Activated CD4-positive, alpha-beta T cell treated with anti-CD3 and anti-CD28 coated beads, Interleukin-2, Interleukin-6, amounts not matched to agents 100 ng/mL and 50 ng/mL, durations not matched to agents 16 hours and 8 hours (primary cell): ENCODE results near the gene TEN1.

Experiments
- DNase-seq: peaks from one replicate; pipeline ENCODE4 v3.0.0-alpha.2; 2020

The TEN1 gene

DNA sequence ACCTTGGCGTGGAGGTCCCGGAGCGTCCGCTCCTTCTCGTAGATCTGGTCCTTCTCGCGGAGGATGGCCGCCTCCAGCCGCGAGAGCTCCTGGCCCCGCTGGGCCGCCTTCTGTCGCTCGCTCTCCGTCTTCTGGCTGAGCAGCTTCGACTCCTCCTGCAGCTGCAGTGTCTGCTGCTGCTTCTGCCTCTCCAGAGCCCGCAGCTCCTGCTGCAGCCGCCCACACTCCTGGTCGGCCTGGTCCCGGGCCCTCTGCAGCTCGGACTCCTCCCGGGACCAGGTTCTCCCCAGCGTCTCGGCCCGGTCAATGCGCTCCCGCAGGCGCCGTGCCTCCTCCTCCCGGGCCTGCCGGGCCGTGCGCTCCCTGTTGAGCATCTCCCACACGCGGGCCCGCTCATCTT lies 29.2 kb downstream of the TEN1 start:
- no peak for DNase-seq

DNA sequence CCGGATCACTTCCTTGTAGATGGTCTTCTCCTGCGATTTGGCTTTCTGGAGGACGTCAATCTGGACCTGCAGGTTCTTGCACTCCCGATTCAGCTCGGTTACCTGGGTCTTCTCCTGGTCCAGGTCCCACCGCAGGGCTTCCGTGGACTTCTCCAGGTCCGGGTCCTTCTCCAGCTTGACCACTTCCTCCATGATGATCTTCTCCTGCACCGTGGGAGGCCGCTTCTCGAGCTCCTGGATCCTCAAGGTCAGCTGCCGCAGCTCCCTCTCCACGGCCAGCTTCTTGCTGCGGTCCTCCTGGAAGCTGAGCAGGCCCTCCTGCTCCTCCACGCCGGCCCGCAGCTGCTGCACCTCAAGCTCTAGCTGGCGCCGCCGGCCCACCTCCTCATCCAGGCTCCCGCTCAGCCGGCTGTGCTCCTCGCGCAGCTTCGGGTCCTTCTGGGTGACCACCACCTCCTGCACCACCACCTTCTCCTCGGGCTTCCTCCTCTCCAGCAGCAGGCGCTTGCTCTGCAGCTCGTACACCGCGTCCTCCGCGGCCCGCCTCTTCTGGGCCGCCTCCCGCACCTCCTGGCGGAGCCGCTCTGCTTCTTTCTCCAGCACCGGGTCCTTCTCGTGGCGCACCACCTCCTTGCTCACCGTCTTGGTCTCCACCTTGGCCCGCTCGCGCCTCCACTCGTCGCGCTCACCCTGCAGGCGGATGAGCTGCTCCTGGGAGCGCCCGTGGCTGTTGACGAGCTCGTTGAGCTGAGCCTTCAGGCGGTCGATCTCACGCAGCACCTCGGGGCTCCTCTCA lies 29.8 kb downstream of the TEN1 start:
- no peak for DNase-seq

DNA sequence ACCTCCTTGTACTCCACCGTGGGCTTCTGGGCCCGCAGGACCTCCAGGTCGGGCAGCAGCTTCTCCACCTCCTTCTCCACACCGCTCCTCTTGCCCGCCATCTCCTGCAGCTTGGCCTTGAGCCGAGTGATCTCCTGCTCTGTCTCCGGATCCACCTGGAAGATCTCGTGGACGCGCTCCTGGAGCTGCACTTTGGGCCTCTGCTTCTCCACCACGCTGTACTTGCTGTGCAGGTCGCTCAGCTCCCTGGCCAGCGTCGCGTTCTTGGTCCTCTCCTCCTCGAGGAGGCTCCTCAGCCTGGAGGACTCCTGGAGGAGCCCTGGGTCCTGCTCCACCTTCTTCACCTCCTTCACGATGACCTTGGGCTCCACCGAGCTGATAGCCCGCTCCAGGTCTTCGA lies 30.4 kb downstream of the TEN1 start:
- DNase-seq, result no peak

DNA sequence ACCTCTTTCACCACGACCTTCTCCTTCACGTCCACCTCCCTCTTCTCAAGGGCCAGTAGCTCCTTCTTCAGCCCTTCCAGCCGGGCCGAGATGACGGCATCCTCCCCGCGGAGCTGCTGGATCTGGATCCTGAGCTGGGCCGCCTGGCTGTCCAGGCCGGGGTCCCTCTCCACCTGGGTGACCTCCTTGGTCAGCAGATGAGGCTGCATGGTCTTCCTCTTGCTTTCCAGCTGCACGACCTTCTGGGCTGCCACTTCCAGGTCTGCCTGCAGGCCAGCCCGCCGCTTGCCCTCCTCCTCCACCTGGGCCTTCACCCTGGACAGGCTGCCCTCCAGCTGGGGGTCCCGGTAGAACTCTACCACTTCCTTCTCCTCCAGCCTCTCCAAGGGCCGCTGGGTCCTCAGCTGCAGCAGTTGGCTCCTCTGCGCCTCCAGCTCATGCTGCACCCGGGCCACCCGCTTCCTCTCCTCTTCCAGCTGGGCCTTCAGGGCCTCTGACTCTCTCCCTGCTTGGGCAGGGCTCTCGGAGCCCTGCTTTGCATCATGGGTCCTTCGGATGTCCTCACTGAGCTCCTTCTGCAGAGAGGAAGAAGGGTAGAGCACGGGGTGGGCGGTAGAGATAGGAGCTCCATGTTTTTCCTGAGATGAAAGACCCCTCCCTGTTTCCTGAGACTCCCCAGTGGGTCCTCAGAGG lies 31.1 kb downstream of the TEN1 start:
- no peak for DNase-seq

DNA sequence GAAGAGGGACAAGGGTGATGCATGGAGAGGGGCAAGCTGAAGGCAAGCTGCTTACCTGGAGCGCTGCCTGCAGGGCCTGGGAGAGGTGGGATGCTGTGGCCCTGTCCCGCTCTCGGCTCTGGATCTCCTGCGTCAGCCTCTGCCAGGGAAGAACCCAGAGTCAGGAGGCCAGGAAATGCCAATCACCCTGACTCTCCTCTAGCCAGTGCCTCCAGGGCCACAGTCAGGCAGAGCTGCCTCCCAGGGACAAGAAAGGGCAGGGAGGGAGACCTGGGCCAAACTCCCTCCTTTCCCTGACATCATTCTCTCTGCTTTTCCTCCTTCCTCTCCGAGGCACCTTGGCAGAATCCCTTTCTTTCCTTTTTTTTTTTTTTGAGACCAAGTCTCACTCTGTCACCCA lies 32.9 kb downstream of the TEN1 start:
- DNase-seq, result no peak

DNA sequence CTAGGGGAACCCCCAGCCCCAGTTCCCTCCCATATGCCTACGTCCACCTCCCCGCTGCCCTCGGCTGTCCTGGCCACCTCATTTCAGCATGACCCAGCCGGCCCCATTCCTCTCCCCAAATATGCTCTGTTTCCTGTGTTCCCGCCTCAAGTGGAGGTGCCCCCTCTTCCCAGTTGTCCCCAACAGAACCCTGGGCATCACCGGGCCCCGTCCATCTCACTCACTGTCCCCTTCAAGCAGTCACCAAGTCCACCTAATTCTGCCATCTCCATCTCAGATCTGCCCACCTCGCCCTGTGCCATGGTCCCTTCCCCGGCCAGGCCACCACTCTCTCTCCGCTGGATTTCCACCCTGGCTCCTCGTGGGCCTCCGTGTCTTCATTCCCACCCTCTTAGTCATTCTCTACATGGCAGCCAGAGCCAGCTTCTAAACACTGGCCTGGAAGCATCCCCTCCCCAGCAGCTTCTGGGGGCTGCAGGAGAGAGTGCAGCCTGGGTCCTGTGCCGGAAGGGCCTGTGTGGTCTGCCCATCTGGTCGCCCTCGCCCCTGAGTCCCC lies 34.4 kb downstream of the TEN1 start:
- no peak for DNase-seq

DNA sequence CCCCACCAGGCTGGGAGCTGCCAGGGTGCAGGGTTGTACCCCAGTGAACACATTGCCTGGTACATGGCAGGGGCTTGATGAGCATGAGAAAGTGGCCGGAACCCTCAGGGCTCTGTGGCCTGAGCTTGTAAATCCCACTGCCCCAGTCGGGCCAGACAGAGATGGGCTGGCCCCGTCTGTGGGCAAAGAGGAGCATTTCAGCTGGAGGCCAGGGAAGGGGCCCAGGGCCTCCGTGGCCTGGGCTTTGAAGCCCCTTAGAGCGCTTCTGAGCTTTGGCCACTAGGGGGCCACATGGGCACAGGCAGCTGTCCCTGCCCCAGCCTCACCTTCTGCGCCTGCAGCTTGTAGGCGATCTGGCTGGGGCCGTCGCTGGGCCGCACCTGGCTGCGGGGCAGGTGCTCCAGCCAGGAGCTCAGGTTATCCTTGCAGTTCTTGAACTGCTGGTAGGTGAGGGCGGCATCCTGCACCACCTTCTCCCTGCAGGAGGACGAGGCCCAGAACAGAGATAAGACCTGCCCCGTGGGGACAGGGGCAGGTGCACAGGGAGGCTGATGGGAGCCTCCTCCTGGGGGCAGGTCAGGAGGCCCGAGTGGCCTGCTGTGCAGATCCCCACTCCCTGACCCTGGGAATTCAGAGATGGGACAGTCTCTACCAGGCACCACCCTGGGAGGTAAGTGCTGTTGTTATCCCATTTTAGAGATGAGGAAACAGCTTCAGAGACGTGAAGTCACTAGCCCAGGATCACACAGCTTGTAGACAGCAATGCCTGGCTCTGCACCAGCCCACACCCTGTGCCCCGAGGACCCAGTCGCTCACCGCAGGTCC lies 35.3 kb downstream of the TEN1 start:
- DNase-seq, result peak; percentile 86

DNA sequence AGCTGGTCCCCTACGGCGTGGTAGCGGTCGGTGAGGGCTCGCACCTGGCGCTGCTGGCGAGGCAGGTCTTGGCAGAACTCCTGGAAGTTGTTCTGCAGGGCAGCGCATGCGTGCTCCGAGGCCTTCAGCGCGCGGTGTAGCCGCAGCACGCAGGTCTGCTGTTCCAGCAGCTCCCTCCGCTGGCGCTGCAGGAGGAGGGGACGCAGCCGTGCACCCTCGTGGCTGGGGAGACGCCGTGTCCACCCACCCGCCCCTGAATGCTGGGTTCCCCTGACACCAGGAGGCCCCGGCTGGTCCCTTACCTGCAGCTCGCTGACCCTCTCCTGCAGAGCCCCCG lies 35.9 kb downstream of the TEN1 start:
- DNase-seq, result no peak

DNA sequence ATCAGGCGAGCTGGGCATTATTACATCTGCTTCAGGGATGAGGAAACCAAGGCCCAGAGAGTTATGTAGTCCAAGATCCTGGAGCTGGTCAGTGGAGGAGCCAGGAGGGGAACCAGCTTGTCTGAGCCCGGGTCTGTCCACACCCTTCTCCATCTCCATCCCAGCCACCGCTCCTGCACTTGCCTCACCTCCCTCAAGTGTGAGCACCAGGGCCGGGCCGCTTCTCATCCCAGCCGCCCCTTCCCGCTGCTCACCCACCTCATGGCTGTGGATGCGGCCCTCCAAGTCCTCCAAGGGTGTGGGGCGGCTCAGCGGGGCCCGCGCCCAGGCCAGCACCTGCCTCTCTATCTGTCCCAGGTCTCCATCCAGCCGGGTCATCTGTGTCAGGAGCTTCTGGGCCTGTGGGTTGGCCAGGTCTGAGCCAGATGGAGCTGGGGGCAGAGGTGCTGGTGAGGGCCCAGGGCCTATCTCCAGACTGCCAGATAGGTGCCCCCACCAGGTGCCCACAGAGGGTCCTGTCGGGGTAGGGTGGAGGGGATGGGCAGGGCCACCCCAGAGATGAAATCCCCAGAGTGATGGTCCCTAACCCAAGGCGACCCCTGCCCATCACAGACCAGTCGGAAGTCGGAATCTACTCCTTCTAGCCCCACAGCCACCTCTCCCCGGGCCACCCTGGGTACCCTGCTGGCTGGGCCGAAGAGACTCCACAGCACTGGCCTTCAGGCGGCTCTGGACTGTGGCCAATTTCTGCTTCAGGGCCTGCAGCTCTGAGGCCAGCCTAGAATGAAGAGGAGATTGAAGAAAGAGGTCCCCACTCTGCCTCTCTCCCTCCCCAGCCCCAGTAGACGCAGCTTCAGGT lies 38.7 kb downstream of the TEN1 start:
- no peak for DNase-seq

DNA sequence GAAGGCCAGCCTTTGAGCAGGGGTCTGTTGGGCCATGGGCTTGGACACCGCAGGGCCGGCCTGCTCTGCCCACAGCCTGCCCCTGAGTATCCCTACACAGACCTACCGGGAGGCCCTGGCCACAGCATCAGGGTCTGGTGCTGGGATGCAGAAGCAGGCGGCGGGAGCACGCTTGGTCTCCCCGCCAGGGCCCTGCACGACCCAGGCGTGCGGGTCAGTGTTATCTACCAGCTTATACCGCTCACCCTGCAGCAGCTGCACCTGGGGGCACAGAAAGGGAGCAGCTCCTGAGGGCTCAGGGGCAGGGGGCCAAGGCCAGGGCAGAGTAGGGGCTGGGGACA lies 39.3 kb downstream of the TEN1 start:
- no peak for DNase-seq

DNA sequence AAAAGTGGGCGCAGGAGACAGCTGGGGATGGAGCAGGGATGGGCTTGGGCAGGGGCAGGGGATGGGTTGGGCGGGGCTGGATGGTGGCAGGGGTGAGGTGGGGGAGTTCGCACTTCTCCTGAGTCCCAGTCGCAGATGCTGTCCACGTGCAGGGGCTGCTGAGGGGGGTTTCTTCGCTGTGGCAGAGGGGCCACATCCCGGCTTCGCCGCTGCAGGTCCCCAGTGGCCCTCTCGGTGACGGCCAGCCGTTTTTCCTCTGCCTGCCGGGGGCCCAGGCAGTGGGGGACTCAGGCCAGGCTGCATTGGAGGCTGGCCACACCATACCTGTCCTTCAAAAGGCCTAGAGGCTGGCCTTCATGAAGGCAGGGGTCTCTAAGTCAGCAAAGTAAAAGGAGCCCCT lies 39.8 kb downstream of the TEN1 start:
- DNase-seq, result no peak

DNA sequence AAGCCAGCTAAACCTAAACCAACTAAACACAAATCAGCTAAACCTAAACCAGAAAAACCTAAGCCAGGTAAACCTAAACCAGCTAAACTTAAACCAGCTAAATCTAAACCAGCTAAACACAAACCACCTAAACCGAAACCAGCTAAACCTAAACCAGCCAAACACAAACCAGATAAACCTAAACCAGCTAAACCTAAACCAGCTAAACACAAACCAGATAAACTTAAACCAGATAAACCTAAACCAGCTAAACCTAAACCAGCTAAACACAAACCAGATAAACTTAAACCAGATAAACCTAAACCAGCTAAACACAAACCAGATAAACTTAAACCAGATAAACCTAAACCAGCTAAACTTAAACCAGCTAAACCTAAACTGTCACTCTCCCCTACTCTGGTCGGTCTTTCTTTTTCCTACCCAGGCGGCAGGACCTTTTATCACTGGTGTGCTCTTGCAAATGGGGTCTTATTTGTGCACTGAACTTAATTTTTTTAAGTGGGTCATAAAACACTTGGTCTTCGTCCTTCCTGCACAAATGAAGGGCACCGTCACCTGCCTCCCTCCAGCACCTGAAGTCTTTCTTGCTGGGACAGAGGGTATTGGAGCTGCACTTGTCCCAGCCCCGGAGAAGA lies 40.9 kb downstream of the TEN1 start:
- no peak for DNase-seq

DNA sequence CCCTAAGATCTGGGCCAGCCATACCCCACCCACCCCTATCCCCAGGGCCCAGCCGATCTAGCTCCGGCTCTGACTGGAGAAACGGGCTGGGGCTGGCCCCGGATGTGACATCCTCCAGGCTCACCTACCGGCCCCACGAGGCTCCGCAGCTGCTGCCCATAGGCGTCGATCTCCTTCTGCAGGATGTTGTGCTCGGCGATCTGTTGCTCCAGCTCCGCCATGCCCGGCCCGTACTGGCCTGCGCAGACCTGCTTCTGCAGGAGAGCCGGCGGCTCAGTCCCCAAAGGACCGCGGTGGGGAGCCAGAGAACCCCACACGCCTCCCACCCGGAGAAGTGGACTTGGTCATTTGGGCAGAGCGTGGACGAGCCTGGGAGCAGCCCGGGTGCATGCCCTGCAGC lies 43.2 kb downstream of the TEN1 start:
- DNase-seq, result no peak

DNA sequence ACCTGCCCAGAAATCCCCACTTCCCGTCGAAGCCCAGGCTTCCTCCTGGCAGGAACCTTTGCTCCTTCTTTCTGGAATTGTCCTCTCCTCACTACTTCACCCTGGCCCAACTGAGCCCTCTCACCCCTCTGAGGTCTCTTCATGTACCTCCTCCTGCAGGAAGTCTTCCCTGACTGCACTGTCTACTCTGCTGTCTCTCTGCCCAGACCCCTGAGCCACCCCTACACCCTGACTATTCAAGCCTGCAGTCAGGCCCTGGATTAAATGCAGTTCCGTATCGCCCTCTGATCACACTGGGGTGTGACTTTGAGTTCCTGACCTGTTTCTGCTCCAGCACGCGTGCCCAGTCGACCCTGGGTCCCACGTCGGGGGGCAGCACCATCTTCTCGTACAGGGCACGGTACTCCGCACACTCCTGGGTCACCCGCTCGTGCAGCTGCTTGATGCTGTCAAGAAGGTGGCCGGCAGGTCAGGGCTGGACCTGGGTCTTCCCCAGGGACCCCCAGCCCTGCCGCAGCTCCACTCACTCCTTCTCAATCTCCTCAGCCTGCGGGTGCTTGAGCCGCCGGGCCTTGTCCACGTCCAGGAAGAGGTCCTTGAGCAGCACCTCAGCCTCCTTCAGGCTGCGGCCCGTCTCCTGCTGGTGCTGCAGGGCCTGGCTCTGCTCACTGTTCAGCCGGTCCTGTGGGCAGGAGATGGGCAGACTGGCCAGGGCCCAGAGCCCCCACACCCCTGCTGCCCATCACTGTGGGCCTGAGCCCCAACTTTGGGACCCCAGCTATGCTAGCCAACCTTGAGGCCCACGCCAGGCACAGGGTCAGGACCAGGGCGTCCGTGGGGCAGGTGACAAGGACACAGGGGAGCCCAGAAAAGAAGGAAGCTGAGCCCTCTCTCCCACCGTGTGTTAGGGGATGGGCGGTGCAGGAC lies 44.2 kb downstream of the TEN1 start:
- no peak for DNase-seq

DNA sequence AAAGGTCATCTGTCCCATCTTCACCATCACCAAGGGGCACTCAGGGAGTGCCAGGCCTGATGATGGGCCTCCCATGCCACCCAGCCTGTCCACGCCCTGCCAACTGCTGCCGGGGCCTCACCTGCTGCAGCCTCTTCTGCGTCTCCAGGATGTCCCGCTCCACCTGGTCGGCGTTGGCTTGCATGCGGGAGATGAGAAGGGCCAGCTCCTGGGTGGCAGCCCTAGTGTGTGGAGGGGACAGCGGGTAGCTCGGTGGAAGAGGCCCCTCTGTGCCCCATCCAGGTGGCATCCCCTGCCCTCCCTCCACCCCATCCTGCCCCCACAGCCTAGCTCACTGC lies 44.8 kb downstream of the TEN1 start:
- no peak for DNase-seq

DNA sequence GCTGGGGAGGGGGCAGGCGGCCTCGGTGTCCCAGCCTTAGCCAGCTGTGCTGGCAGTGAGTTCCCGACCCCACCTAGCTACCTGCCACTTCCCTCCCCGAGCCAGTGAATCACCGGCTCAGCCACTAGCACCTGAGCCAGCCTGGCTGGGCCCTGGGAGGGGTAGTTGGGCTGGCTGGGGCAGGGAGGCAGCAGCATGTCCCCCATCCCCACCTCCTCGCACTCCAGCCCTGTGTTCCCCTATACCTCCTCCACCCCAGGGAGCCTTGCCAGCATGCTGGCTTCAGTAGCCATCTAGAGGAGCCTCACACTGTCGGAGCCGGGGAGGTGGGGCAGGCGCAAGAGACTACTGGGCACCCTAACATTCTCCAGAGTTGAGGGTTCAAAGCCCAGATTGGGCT lies 45.3 kb downstream of the TEN1 start:
- DNase-seq, result no peak

DNA sequence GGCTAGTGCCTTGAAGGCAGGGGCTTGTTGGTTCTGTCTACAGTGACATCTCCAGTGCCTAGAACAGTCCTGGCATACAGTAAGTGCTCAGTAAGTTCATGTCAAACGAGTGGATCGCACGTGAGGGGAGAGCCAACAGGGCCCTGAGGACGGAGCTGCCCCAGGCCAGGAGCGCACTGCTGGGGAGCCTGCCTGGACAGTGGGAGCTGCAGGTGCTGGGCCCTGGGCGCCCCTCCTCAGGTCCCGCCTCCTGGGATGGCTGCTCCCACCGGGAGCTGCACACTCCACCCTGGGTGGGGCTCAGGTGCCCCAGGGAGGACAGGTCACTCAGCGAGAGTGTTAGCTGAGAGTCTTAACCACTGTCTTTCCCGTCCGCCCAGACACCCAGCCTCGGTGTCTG lies 46.3 kb downstream of the TEN1 start:
- no peak for DNase-seq

DNA sequence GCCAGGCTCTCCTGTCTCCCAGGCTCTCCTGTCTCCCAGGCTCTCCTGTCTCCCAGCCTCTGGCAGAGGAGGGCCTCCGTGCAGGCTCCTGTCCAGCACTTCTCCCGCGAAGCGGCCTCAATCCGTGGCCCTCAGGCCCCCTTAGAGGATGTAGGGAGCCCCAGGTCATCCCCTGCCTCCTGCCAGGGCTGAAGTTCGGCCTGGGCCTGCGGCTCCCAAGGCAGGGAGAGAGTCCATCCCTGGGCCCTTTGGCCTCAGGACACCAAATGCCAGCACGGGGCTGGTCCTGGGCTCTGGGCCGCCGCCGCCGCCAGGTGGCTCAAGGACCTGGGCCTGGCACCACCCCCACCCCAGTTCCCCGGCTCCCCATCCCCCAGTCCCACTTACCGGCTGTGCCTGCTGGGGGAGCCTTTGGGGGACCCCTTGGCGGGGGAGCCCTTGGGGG lies 47.7 kb downstream of the TEN1 start:
- no peak for DNase-seq

DNA sequence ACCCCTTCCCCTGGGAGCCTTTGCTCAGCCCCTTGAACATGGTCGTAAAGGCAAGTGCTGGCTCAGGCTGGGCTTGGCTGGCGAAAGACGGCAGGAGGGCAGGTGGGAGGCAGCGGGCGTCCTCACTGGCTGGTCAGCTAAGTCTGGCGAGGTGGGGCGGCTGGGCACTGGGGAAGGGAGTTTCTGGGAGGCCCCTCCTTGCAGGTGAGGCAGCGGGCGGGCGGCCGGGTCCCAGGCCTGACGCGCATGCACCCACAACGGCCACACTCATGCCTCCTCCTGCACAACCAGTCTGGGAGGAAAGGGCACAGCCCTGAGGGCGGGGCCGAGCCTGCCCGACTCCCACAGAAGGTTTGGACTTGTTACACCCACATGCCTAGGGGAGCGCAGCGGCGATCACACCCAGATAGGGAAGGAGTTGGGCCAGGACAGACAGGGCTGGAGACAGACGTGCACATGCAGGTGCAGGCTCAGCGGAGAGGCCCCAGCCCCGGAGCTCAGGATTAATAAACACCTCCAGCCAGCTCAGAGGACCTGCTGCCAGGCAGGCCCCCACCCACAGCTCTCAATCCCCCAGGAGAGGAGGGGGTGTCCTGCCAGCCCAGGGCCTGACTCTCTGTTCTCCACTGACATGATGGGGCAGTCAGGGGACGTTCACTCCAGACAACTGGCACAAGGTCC lies 48.3 kb downstream of the TEN1 start, which contains the start of gene EVPL:
Gene EVPL, minus strand, starts transcription at position 148 of the 681 bp plus-strand sequence. Its CDS starts 108 bp downstream, at position 40.
- no peak for DNase-seq

DNA sequence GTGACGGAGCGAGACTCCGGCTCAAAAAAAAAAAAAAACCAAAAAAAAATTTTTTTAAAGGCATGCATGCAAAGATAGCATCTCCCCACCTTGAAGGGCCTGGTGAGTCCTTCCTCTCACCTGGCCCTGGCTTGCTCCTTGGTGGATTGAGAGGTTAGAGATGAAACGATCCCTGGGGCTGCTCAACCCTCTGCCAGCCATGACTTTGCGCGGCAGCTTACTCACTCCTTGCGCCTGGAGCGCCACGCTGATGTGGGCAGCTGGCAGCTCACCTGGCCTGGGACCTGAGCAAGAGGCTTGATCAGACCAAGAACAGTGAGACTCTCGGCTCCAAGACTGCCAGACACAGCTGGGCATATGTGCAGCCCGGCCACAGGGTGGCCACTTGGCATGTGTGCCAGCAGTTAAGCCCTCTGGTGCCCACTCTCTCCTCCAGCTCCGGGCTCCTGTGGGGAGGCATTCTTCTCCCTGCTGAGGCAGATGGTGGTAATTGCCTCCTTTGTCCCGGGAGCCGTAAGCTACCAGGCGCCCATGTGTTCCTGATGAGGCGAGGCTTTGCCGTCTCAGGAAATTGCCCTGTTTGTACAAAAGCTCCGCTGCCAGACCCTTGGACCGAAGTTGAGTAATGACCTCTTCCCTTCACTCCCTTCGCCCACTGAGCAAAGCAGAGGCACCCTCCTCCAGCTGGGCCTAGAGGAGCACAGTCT lies 53.2 kb downstream of the TEN1 start:
- no peak for DNase-seq
